NCI-H2081 (cell line): Measurements from ENCODE around the gene PARVB.
"Not testable (repeated sequence)": the region's sequence is repeated elsewhere in the genome, so short reads cannot be mapped to it uniquely, and the experiment has no call there.

Experiments
- DNase-seq, 2 experiments: peaks; one replicate each; lab custom pipeline; 2025; lab: John Stamatoyannopoulos, UW

PARVB gene

DNA sequence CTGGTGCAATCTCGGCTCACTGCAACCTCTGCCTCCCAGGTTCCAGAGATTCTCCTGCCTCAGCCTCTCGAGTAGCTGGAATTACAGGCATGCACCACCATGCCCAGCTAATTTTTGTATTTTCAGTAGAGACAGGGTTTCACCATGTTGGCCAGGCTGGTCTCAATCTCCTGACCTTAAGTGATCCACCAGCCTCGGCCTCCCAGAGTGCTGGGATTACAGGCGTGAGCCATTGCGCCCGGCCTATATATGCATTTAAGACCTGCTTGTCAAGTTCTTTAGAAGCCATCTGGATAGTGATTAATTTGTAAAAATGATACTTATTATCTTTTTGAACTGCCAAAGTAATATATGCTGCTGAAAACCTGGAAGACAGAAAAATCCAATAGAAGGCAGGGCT, 86.6 kb downstream of the PARVB start:
- DNase-seq = not testable (repeated sequence)

DNA sequence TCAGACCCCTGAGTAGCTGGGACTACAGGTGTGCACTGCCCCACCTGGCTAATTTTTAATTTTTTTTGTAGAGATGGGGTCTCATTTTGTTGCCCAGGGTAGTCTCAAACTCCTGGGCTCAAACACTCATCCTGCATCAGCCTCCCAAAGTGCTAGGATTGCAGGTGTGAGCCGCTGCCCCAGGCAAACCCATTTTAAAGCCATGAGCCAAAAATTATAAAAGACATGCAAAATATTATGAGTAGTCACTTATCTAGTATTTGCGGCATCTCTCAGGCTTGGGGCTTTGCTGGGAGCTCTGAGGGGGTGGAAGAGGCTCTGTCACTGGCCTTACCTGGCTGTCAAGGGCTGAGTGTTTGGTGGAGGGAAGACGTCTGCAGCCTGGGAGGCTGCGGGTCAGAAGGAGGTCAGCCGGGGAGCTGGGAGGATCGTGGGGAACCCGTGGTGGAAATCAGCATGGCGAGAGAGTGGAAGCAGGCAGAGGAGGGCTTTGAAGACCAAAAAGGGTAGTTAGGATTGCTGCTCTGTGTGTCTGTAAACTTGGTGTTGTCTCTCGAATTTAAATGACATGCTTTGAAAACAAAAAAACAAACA, 87.6 kb downstream of the PARVB start:
- DNase-seq = no peak

- DNase-seq = no peak
These were observed 88.1 kb downstream of the PARVB start for GRCh38 chr22:44112191-44112590.

GRCh38 chr22:44116331-44116730, 92.2 kb downstream of the PARVB start:
- no peak for DNase-seq

DNA sequence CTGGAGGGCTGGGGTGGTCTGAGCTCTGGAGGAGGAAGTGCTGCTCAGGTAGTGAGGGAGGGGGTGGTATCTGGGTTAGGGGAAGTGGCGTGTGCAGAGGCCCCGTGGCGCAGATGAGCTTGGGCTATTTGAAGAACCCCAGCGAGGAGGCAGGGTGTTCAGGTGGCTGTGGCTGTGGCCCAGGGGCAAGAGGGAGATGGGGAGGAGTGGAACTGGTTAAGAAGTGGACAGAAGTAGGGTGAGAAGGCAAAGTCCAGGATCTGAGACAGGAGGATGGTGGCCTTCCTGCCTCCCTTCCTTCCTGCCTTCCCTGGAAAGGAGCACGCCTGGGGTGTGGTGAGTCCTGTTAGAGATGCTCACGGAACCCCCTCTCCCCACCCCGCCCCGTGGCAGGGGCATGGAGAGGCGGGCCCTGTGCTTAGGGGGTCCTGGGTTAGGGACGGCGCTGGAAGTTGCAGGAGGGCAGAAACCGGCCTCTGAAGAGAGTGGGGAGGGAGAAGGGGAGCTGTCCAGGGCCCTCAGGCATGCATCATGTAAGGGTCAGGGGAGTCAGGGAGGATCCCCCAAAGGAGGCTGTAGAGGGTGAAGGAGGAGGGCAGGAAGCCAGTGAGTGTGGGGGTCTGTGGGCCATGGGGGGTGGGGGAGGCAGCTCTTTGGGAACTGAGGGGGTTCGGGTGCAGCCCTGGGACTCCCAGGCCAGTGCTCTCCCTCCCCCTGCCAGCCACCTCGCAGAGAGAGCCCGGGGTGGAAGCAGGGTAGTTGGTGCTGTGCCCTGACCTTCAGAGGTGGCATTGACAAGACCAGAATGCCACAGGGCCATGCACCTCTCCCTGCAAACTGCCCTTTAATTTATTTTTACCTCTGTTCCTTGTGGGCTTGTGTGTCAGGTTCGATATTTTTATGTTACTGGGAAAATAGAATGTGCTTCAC, 92.9 kb downstream of the PARVB start:
- DNase-seq = no peak

- DNase-seq = no peak
These were observed 93.6 kb downstream of the PARVB start for GRCh38 chr22:44117746-44118145.

DNA sequence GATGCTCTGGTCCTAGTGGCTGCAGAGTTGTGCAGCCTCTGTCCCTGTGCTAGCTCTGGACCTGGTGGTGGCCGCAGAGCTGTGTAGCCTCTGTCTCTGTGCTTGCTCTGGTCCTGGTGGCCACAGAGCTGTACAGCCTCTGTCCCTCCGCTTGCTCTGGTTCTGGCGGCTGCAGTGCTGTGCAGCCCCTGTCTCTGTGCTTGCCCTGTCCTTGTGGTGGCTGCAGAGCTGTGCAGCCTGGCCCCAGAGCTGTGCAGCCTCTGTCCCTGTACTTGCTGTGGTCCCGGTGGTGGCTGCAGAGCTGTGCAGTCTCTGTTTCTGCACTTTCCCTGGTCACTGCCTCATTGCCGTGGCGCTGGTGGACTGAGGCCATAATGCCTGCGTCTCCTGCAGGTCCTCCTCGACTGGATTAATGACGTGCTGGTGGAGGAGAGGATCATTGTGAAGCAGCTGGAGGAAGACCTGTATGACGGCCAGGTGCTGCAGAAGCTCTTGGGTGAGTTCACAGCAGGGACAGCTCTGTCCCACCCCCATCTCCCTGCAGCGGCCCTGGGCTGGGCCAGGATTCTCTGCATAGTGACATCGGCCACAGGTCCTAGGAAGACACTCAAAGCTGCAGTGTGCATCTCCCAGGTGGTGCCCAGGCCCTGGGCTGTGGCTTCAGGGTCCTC, 94.7 kb downstream of the PARVB start:
- DNase-seq = no peak

- no peak for DNase-seq
These were observed 95.7 kb downstream of the PARVB start for GRCh38 chr22:44119669-44120313.

- no peak for DNase-seq
These were observed 96.2 kb downstream of the PARVB start for GRCh38 chr22:44120314-44120704.

DNA sequence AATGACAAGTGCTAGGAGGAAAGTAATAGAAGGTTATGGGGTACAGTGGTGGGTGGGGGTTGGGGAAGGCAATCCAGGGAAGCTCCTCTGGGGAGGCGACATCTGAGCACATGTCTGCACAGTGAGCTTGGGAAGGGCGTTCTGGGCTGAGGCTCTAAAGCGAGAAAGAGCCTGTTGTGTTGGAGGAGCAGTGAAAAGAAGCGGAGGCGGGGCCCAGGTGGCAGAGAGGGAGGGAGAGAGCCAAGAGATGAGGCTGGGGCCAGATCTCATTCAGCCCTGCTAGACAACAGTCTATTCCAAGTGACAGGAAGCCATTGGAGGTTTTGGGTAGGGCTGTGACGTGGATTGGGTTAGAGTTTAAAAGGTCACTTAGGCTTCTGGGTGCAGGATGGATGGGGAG, 101.3 kb downstream of the PARVB start:
- DNase-seq = no peak

DNA sequence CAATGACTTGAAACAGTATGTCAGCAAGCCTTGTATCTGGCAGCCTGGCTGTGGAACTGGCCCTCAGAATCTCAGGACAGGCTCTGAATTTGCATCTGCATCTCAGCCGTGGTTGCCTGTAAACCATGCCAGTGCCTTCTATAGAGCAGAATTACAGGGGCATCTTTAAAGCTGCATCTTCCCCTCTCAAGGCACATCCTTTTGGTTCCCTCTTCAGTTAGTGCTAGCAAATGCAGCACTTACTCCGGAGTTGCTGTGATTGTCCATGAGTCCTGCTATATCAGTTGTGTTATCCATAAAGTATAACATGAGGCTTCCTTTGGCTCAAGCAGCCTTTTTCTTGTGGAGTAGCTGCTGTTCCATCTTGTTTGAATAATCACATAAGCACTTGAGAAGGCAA, 102.7 kb downstream of the PARVB start:
- no peak for DNase-seq

DNA sequence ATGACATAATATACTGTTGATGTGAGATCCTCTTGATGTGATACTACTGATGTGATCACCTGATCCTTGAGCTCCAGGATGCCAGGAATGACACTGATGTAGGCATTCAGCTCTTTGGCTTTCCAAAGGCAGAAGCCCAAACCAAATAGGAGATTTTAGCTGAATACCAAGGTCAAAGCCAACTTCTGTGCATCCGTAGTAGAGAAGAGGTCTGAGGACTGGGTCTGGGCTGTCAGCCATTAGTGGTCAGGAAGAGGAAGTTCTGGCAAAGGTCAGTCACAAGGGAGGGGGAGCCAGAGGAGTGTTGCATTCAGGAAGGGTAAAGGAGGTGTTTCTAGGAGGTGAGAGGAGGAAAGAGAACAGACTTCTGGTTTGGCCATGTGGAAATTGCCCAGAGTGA, 103.3 kb downstream of the PARVB start:
- DNase-seq = no peak

GRCh38 chr22:44128958-44129618, 105.0 kb downstream of the PARVB start:
- no peak for DNase-seq

- peak in 1 of 2 experiments; percentile 6 for DNase-seq
These were observed 105.5 kb downstream of the PARVB start for GRCh38 chr22:44129619-44129976.

DNA sequence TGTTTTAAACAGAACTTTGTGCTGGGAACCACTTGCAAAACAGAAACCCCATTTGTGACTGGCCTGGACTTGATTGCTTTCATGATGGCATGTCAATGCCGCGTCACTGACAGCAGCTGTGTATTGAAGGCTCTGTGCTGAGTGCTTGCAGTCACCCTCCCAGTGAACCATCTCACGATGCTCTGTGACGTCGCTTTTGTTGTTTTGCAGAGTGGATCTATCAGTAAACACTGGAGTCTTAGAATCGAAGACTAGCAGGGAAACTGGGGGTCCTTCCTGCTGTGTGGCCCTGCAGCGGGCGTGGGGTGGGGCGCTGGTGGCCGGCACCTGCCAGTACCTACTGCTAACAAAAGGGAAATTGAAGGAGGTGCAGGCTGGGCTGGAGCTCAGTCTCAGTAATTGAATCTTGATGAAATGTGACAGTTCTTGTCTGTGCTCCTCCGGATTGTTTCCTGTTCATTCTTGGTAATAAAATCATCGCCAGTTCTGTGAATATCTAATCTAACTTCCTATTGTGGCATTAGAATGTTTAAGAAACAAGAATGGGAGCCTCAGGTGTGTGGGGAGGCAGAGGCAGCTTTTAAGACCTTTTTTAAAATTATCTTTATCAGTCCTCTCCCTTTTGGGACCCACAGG, 106.1 kb downstream of the PARVB start:
- no peak for DNase-seq

DNA sequence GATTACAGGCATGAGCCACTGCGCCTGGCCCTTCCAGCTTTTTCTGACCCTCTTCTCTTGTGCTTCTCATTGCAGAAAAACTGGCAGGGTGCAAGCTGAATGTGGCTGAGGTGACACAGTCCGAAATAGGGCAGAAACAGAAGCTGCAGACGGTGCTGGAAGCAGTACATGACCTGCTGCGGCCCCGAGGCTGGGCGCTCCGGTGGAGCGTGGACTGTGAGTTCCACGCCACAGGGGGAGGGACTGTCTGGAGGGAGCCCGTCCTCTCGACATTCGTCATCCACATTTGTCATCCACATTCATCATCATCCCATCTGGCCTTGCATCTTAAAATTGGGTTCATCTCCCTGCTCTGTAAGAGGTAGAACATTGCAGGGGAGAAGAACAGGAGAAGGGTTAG, 107.3 kb downstream of the PARVB start:
- no peak for DNase-seq

DNA sequence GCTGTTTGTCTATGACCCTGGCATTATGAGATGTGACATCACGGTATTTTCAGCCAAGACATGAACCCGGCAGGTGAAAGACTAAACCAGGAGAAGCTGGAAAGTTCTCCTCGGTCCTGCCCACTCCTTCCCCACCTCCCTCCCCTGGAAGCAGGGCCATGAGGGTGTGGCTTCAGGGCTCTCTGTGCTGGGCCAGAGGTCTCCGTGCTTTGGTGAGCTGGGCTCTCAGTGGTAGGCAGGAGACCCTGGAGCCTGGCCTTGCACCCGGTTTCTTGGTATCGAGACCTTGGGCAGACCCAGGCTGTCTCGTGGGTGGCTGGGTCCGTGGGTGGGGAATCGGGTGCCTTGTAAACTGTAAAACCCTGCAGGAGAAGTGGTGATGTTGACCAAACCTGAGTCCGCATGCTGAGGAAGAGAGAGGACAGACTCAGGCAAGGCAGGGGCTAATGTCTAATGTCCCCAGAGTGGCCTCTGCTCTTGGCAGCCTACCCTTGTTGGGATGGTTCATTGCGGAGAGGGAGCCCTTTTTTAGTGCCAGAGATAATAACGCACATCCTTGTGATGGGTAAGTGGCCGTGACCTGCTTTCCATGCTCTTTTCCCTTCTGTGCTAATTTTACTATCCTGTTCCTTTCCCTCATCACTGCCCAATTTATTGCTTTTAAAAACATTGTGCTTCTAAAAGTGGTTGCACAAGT, 108.0 kb downstream of the PARVB start:
- DNase-seq = no peak

DNA sequence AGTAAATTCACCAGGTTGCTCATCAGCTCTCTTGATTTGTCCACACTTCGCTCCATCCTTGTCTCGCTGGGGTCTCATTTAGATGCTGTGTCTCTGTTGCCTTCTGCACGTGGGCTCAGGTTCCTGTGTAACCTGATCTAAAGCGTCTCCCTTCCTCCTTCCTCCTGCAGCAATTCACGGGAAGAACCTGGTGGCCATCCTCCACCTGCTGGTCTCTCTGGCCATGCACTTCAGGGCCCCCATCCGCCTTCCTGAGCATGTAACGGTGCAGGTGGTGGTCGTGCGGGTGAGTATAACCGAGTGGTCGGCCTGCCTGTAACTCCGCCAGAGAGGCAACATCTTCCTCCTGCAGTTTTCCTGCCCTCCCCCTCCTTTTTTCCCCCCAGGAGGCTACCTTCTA, 108.6 kb downstream of the PARVB start:
- no peak for DNase-seq

DNA sequence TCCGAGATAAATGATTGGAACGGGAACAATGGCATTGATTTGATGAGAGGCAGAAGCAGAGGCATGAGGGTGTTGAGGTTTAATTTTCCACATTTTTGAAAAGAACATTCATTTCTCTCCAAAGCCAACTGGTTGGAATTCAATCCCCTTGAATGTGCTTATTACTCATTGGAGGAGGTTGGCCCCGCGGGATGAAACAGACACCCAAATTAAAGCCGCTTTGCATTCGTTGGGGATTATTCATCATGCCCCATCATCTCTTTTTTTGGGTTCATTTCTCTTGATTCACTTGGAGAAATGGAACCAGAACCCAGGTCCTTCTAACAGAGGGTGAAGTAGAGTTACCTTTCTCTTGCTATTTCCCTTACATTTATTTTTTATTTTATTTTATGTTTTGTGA, 109.1 kb downstream of the PARVB start:
- DNase-seq = no peak

GRCh38 chr22:44133901-44134571, 109.9 kb downstream of the PARVB start:
- no peak for DNase-seq
